ENCODE results near the gene RBMS1.

GRCh38 chr2:160224060-160224459 is 269.5 kb downstream of the RBMS1 start:
- TF ChIP-seq CTCF (IDR thresholded peaks at IDR 0.05) (no peak), POLR2A (IDR thresholded peaks at IDR 0.05) (no peak), POLR2AphosphoS5 (IDR thresholded peaks at IDR 0.05) (no peak)

Data from gastroesophageal sphincter (tissue), 3 donors.